HG02759 (cell line): ENCODE data around the gene RHEB.
"Not testable (repeated sequence)": the region's sequence is repeated elsewhere in the genome, so short reads cannot be mapped to it uniquely, and the experiment has no call there.

Source experiments
- ATAC-seq: cut with Tn5 transposase; IDR thresholded peaks from one replicate; pipeline ENCODE4 v1.9.1; 2021; ENCODE audit warnings: mild to moderate bottlenecking, moderate library complexity; ENCODE audit not compliant: unreplicated experiment

RHEB gene

GRCh38 chr7:151519765-151520418 is at the start of gene RHEB:
Gene RHEB (minus strand): TSS chr7:151519895. CDS start chr7:151519511, 384 bp downstream.
- peak; percentile 76 for ATAC-seq

DNA sequence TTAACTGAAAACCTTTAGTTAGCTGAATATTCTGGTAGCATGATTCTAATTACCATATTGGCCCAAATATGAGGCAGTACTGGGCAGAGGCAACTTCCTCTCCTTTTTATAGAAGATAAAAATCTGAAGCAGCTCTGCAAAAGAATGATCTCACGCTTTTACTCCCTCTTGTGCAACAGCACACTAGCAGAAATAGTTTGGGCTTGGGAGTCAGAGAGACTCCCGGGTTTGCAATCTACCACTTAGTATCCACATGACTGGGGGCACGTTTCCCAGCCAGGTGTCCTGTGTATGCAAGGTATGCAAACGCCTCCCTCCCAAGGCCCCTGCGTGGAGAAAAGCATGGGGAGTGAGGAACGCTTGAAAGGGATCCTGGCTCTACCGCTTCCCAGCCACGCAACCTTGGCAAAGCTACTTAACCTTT is 47.2 kb upstream of the RHEB start:
- no peak for ATAC-seq

GRCh38 chr7:151565541-151565940 is 45.8 kb upstream of the RHEB start:
- no peak for ATAC-seq

DNA sequence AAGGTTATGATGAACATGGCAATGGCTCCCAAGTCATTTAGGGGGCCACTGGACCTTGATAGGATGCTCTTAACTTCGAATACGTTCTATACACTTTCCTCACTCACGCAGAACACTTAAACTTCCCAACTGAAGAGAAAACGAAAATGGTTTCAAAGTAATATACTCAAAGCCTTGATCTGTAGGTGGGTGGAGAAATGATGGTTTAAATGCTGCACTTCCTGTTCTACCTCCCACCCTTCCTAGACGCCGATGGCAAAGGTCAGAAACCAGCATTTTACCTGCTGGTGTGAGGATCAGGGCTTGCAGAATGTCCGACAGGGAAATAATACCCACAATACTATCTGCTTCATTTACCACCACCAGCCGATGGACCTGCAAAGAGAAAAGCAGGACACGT is 40.5 kb upstream of the RHEB start:
- no peak for ATAC-seq

DNA sequence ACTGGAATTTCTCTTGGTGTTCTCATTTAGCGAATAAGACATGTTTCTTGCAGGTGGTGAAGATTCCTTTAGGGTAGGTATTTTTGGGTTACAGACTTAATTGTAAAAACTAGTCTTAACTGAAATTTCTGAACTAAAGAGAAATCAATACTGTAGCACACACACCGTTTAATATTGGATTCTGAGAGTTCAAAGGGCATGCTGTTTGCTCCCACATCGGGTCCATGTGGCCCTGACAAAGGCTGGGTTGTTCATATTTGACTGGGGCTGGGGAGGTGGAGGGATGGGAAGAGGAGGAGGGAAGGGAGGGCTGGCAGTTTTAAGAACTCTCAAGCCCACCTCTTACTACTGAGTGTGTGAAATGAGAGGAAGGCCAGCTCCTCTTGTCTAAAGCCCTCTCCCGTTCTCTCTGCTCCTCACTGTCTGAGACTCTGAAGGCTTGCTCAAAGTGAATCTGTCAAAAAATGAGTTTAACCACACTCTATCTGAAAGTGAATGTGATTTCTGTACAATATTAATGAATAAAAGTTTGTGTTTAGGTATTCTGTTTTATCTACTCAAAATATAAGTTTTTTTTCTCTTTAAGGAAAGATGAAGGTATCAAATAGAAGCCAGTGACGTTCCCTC is 40.0 kb upstream of the RHEB start:
- no peak for ATAC-seq

DNA sequence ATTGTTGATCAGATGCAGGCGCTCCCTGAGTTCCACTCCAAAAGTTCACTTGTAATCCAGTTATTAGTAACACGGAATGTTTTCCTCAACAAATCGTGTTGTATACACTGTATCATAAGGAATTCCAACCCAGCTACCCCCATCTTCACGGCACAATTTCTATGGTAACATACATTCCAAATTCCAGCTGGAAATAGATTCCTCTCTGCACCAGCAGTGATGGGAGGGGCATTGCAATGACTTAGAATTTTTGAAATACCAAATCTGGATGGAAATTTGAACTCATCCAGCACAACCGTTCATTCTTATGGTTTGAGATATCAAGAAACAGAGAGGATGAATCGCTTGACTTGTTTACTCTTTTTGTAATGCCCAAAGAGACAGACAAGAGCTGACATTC is 38.9 kb upstream of the RHEB start:
- no peak for ATAC-seq

- ATAC-seq = no peak
Measured at GRCh38 chr7:151556592-151556991, 36.9 kb upstream of the RHEB start.

DNA sequence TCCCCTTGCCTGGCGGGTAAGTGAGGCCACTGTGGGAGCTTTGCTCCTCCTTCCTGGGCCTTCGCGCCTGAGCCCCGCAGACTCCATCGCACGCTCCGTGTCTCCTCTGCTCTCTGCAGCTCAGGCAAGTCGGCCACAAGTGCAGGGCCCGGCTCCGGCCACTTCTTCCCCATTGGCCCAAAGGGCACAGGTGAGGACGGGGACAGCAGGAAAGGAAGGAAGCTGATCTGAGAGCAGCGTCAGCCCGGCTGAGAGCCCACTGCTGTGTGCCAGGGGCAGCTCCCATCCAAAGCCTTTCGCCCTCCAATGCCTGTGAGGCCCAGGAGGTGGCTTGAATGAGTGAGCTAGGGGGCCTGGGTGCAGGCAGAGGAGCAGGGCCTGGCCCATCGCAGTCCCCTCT is 33.7 kb upstream of the RHEB start:
- ATAC-seq = no peak

- ATAC-seq = no peak
Measured at GRCh38 chr7:151552352-151553028, 32.8 kb upstream of the RHEB start.

GRCh38 chr7:151551820-151552219 is 32.1 kb upstream of the RHEB start:
- no peak for ATAC-seq

- ATAC-seq = no peak
Measured at GRCh38 chr7:151550656-151551286, 31.1 kb upstream of the RHEB start.

DNA sequence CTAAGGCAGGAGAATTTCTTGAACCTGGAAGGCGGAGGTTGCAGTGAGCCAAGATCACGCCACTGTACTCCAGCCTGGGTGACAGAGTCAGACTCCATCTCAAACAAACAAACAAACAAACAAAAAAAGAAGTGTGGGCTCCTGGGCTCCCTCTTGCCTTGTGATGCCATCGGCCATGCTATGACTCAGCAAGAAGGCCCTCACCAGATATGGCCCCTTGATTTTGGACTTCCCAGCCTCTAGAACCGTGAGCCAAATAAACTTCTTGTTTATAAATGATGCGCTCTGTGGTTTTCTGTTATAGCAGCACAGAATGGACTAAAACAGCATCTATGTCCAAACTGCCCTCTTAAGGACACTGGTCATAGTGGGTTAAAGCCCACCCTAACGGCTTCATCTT is 29.9 kb upstream of the RHEB start:
- ATAC-seq = no peak

DNA sequence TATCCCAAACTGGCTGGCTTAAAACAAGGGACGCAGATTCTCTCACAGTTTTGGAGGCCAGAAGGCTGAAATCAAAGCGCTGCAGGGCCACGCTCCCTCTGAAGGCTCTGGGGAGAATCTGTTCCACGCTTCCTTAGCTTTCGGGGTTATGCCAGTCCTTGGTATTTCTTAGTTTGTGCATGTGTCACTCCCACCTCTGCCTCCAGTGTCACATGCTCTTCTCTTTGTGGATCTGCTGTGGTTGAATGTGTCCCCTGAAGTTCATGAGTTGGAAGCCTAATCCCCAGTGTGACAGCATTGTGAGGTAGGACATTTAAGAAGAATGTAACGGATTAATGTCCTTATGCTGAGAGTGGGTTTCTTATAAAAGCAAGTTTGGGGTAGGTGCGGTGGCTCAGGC is 29.4 kb upstream of the RHEB start:
- no peak for ATAC-seq

DNA sequence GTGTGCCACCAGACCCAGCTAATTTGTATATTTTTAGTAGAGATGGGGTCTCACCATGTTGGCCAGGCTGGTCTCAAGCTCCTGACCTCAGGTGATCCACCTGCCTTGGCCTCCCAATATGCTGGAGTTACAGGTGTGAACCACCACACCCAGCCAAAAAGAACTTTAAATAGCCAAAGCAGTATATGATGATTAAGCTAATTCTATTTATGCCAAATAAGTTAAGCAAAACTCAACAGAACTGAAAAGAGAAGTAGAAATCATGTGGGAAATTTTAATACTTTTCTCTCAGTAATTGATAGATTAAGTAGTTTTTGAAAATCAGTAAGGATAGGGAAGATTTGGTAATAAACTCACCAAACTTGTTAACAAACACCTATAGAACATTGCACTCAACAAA is 24.5 kb upstream of the RHEB start:
- ATAC-seq = no peak

DNA sequence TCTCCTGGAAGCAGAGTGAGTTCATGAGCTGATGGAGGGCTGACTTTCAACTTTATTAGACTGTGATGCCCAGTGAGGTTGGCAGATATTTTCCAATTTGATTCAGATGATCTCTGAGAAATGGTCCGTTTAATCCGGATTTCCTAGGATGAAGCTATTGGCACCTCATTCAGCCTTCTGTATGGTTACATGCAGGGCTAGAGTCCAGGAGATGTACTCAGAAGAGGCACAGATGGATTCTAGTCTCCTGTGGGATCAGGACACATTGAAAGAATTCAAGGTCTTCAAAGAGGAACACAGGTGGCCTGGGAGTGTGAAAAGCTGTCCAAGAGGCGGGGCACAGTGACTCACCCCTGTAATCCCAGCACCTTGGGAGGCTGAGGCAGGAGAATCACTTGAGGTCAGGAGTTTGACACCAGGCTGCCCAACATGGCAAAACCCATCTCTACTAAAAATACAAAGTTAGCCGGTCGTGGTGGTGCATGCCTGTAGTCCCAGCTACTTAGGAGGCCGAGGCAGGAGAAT is 23.0 kb upstream of the RHEB start:
- no peak for ATAC-seq

- no peak for ATAC-seq
Measured at GRCh38 chr7:151541709-151542499, 22.2 kb upstream of the RHEB start.

DNA sequence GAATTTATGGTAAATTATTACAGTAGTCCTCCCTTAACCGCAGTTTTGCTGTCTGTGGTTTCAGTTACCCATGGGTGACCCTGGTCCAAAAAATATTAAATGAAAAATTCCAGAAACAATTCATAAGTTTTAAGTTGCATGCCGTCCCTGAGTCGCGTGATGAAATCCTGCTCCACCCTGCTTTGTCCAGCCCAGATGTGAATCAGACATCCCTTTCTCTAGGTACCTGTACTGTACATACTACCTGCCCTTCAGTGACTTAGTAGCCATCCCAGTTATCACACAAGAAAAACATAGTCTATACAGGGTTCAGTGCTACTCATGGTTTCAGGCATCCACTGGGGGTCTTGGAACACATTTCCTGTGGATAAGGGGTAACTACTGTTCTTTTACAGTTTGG is 20.5 kb upstream of the RHEB start:
- ATAC-seq = no peak

DNA sequence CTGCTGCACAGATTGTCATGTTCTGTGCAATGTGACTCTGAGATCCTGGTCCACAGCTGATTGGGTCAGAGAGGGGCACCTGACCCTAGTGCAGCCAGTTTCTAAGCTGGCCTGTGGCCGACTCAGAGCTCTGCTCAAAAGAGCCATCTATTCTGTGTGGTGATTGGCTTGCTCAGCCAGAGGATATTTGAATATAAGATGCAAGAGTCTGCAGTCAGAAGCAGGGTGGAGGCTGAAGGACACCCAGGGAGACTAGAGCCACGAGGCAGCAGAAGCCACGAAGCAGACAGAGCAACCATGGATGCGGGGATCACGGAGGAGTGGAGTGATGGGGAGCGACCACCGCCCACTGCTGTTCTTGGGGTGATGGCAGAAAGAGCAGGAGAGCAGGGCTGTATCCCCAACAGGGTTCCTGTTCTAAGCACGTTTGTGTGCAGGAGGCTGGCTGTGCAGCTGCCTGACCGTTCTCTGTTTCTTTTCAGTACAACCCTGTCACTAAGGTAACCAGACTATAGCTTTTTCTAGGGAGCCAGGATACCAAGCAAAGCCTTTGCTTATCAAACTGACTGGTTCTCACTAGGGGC is 19.5 kb upstream of the RHEB start:
- peak; percentile 90 for ATAC-seq

- no peak for ATAC-seq
Measured at GRCh38 chr7:151537818-151538561, 18.3 kb upstream of the RHEB start.

GRCh38 chr7:151536178-151536577 is 16.5 kb upstream of the RHEB start:
- ATAC-seq = not testable (repeated sequence)
